ENCODE data around the gene ST3GAL6.

Gene ST3GAL6

DNA sequence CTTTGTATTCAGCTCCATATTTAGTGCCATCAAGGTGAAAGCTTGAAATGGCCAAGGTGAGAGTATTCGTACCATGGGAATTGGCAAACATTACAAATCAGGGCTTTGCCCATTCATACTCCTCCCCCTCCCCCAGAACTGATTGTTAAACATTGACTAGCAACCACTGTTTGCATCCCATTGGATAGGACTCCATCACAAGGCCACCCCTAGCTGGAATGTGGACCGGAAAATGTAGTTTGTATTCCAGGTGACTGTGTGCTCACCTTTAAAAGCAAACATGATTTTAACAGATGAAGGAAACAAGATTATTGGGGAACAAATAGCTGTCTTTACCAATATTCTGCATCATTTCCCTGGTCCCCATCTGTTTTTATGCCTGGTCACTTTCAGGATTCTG lies 14.1 kb downstream of the ST3GAL6 start:
- no peak for DNase-seq (ENCODE audit: low spot score)

DNA sequence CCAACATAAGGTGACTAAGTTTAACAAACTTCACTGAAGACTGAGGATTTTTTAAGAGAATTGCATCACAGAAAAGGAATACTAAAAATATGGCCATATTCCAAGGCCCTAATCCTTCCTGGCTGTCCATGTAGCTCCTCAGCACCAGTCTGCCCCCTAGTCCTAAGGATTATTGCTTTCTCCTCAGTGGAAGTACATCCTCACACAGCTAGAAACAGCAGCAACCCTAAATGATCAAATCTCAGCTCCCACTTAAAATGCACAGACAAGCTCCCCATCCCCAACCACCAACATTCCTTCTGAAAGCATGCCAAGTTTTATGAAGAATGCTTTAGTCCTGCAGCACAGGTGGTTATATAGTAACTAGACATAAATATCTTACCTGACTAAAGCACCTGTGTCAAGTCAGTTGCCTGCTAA lies 14.7 kb downstream of the ST3GAL6 start:
- DNase-seq (ENCODE audit: low spot score): peak; percentile 11

DNA sequence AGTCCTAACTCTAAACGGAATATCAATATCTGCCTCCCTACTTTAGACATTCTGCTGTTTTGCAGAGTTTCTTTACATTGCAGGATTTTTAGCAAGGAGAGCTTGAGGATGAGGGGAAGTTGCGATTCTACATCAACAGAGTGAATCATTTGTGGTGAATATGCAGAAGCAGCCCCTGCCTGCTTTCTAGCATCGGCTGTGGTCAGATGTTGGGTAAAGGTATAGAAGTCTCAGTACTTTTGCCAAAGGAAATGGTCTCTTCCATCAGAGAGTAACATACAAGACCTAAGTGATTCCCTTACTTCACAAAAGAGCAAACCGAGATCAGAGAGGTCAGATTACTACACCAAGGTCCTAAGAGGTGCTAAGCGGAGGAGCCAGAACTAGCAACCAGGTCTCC lies 15.2 kb downstream of the ST3GAL6 start:
- no peak for DNase-seq (ENCODE audit: low spot score)

DNA sequence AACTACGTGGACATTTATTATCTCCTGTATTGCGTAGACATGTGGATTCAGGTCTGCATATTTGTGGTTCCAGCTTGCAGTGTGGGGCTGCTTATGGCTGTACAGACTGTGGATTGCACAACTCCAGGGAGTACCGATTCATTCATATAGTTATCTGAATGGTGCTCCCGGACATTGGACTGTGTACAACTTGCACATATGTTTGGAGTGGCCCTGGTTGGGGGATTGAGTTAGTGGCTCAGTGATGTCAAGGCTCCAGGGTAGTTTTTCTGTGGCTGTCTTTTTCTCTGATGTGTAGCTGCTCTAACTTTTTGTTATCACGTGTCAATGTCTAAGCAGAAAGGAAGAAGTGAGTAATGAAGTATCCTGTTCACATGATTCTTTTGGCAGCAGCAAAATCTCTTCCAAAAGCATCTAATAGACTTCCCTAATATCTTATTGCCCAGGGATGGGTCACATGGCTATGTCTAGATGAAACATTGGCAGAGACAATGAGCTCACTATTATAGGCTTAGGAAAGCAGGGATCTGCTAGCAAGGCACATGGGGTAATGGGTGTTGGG lies 15.8 kb downstream of the ST3GAL6 start:
- peak; percentile 34 for DNase-seq (ENCODE audit: low spot score)

DNA sequence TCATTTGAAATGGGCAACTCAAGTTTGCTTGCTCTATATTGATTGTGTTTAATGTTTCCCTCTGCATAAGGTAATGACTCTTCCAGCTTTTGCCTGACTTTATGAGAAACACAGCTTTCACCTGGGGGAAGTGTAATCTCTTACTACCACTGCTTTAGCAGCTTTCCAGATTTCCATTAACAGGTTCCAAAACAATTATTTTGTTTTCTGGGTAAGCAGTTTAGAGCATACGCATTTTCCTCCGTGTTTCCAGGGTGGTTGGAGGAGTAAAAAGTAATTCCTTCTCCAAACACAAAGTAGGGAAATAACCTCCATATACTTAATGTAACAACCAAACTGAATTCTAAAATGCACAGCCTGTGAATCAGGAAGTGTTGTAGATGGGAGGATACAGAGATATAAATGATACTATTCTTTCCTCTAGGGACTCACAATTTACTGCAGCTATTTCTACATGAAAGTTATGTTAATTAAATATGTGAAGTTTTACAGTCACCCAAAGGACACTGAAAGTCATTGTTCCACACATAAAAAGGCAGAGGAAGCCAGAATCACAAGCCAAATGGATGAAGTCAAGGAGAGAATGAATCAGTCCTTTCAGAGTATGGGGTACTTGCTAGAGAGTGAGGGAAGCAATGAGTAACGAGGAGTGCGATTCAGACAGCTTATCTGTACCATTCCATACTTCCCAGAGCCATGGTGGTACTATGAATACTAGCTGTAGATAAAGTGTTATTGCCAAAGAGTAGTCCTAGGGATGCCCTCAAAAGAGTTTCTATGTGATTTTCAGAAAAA lies 16.6 kb downstream of the ST3GAL6 start:
- no peak for DNase-seq (ENCODE audit: low spot score)

DNA sequence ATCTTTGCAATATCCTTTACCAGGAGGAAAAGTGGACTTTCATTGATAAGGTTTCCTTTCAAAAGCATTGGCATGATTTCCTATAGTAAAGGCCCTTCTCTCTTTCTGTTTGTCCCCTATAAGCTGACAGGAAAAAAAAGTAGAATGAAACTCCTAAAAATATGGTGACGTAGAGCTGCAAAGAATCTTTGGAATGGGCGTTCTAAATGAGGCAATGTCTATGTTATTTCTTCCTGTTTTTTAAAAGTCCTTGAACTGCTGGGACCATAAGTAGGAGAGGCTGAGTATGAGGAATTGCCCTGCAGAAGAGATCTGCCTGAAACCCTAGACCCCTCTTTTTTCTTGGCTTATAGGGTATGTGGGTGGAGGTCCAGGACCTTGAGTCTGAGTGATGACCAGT lies 17.2 kb downstream of the ST3GAL6 start:
- DNase-seq (ENCODE audit: low spot score): peak; percentile 16

DNA sequence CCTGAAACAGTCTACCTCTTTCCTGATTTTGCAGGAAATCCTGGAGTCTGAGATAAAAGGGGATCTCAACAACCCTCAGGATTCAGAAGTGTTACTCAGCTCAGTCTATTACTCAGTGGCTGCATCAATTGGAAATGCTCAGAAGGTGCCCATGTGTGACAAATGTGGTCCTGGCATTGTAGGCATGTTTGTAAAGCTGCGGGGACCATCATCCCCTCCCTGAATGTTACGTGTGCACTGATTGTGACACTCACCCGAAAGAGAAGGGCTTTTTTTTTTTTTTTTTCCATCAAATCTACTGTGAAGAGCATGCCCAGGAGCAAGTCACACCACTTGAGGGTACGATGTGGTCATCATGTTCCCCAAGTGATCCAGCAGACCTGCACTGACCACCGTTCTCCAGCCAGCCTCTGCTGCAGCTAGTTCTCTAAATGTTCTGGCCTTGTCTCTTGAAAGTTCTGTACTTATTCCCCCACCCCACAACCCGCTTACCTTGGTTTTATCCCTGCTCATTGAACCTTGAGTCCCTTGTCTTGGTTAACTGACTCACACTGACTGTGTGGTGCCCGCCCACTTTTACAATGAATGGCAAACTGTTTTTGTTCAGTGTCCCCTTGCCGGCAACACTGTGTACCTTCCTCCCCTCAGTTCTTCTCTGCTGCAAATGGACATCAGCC lies 19.8 kb downstream of the ST3GAL6 start:
- no peak for DNase-seq (ENCODE audit: low spot score)

DNA sequence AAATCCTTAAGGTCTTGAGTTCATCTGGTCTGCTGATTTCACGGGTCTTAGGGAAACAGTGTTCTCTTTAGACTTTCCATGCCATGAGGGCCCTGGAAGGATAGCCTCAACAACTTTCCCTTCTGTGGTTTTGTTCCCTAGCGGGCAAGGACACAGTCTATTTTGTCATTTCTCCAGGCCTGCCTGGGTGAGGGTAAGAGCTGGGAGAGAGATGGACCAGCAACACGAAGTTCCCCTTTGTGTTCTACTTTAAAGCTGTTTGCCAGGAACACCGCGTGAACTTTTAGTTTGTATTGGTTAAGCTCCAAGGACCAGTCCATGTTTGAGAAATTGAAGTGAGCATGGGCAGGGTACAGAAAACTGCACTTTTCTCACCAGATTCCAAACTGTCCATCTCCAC lies 20.9 kb downstream of the ST3GAL6 start:
- no peak for DNase-seq (ENCODE audit: low spot score)

DNA sequence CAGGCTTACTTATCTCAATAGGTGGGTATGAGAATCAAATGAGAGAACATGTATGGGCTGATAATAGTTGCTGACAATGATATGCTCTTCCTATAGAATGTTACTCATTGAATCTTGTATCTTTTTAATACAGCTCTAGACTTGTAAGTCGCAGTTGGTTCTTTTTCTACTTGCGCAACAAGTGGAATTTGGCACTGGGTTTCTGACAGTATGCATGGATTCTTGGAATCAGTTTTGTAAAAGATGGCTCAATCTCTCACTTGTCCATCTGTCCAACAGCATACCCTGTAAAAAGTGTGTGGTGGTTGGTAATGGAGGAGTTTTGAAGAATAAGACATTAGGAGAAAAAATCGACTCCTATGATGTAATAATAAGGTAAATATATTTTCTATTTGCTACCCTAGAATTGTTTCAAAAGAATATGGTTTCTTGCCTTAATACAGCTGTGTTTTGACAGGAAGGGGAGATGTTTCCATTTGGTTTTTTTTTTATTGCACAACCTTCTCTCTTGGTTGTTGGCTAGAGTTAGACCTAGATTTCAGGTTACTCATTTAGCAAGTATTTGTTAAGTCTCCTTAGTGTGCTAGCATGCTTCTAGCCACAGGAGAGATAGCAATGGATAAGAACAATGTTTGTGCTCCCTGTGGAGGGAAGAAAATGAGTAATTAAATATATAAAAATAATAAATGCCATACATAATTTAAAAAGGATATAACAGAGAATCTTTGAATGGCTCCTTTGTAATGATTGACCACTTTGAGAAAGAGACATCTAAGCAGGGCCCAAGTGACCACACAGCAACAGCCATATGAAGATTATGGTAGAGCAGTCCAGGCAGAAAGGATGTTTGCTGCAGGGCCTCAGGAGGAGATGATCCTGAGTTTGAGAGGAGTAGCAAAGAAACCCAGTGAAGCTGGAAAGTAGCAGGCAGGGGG lies 21.8 kb downstream of the ST3GAL6 start:
- DNase-seq (ENCODE audit: low spot score): peak; percentile 52

DNA sequence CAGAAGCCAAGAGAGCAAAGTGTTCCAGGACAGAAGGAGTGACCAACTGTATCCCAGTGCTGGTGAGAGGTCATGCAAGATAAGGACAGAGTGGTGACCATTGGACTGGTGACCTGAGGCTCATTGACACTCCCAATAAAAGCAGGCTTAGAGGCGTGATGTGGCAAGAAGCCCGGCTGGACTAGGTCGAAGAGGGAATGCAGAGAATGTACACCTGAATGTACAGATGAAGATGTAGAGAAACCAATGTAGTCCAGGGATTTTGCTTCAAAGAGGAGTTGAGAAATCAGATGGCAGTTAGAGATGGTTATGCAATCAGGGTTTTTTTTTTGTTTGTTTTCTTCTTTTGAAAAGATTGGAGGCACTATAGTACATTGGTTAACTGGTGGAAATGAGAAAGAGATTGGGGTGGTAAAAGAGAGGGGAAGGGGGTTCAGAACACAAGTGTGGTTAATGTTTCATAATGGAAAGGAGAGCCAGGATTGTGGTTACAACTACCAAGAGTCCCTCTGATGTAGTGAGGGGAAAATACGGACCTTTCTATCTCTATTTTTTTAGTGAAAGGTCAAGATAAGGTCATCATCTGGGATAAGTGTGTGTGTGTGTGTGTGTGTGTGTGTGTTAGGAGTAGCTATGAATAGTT lies 23.3 kb downstream of the ST3GAL6 start:
- DNase-seq (ENCODE audit: low spot score): no peak

DNA sequence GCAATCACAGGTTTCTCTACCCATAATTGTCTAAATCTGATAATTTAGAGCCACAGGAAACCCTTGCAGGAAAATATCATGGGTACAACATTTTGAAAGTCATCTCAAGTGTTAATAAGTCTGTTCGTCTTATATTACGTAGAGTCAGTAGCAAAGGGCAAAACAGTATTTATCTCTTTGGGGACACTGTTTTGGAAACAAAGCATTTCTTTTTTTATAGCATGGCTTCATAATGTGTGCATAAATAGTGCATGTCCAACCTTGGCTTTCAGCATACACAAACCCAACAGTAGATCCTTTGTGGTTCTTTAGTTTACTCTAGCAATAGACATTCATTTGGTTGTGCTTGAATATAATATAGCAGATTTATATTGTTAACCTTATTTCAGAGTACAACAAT lies 24.0 kb downstream of the ST3GAL6 start:
- DNase-seq (ENCODE audit: low spot score): no peak

DNA sequence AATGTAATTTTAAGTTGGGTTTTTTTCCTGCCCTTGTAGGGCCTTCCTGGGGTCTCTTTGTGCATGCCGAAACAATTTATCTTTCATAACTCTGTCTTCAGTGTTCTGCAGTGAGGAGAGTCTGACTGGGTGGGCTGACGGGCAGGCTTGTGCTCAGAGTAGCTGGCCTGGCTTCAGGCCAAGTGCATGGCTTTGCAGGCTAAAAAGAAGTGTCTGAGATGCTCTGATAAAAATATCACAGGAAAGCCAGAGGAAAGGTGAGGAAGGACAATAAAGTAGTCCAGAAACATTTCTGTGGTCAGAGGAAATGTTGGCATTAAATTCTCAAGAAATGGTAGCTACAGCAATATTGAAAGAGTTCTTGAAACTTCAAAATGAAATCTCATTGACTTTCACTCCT lies 25.5 kb downstream of the ST3GAL6 start:
- no peak for DNase-seq (ENCODE audit: low spot score)

DNA sequence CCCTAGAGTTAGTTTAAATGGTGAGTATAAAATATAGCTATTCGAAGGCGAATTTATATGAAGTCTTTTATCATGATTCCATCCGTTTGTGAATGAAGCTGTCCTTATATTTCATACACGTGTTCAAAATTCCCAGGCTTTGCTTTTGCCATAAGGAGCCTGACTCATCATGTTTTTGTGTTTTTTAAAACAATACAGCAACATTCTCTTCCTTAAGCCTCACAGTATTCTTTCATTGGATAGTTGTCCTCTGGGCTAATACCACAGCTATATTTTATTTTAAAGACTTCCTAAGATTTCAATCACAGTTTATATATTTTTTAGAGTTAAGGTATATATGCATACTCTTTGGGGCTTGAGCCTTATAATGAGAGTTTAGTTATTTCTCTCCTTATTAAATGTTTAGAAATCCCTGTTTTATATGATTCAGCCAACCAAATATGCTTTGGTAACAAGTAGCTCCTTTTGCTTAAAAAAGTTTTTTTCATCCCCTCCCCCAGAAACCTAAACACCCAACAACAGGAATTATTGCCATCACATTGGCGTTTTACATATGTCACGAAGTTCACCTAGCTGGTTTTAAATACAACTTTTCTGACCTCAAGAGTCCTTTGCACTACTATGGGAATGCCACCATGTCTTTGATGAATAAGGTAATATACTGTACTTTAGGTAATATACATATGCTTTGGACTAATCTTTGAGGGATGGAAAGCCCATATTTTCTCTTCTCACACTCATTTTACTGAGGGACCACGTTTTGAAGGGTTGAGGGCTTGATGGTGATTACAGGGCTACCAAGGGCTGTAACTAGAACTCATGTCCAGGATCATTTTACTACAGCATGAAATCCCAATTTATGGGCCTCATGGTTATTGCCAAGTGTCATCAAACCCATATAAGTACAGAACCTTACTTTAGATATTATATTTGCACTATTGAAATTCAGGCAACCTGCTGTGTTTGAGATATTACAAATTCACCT lies 28.5 kb downstream of the ST3GAL6 start:
- no peak for DNase-seq (ENCODE audit: low spot score)

DNA sequence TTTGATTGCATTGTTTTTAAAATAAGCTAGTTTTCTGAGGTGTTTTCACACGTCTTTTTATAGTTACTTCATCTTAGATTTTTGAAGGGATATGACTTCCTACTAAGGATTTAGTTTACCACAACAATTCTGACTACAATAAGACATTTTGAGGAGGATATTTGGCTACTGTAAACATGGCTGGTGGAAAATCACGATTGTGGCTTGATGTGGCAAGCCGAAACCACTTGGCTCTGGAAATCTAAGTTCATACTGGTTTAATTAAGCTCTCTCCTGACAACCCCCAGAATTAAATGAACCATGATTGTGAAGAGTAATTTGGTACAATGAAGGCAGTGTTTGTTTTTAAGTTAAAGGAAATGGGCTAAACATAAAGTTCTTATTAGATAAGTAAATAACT lies 30.8 kb downstream of the ST3GAL6 start:
- DNase-seq (ENCODE audit: low spot score): no peak

DNA sequence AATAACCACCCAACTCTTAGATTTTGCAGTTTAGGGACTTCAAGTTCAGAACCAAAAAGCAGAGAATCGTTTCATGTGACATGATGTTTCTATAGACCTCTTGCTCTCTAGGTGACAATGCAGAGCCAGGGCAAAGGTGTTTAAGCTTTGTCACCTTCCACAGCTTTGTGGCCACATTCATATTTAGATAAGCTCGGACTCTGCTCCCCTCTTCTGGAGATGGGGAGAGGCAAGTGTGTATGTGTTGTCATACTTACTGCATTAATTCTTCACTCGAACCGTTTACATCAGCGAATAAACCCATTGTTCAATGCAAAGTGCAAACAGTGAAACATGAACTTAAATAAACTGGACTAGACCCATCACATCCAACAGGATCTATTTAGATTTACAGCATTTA lies 33.2 kb downstream of the ST3GAL6 start:
- DNase-seq (ENCODE audit: low spot score): no peak

DNA sequence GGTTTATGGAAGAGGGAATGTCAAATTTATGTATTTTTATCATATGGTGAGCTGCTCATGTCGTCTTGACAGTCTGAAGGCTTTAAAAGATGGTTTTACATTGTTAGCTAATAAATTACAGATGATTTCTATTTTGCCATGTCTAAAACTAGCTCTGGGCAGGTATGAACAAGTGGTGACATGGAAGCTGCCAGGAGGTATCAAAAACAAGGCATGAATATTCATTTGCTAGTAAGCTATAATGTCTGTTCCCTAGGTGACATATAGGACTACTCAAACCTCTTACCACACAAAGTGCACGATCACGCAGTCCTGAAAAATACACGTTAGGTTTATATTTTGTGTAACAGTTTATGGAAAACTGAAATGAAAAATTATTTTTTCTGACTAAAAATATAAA lies 34.8 kb downstream of the ST3GAL6 start:
- DNase-seq (ENCODE audit: low spot score): no peak

DNA sequence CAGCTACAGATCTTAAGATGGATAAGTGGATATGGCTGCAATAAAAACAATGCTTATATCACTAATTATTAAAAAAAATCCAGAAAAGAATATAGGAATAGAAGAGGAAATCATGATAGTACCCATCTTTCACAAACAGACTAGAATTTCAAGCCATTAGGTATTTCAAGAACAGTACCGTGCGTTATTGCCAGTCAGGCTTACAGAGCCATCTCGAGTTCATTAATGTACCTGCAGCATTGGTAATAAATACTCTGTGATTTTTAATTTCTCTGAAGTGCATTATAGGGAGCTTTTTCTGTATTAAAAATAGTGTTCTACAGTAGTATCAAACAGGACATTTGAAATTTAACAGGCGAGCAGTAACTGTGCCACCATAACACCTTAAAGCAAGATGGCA lies 35.7 kb downstream of the ST3GAL6 start:
- no peak for DNase-seq (ENCODE audit: low spot score)

DNA sequence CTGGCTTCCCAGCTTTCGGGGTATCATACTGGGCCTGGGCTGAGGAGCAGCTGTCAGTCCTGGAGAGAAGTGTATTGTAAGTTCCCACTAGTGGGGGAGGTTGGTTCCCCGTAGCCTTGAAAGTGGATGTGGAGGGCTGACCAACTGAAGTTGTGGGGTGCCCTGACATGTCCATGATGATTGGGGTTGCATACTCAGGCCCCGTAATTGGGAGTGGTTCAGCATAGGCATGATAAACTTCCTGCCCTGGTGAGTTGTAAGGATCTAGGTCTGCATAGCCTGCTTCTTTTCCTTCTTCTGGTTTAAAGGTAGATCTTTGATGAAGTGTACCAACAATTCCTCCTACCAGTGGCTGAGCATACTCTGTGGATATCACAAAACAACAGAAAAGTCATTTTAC lies 36.3 kb downstream of the ST3GAL6 start:
- no peak for DNase-seq (ENCODE audit: low spot score)

DNA sequence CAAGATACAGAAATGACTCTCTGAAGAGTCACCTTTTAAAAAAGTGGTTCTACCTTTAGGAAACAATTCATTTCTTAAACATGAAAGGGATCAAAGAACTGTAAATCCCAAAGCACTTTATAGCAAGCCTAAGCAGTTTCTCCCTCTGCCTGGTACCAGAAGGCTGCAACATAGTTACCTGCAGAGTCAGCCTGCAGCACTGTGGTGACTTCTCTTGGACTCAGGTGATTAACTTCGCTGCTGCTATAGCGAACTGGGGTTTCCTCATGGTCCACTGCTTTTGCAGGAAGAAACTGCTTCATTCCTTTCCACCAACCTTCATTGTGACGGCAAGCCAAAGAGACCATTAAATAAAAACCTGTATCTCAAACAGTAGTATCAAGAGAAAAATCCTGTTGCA lies 37.3 kb downstream of the ST3GAL6 start:
- no peak for DNase-seq (ENCODE audit: low spot score)

DNA sequence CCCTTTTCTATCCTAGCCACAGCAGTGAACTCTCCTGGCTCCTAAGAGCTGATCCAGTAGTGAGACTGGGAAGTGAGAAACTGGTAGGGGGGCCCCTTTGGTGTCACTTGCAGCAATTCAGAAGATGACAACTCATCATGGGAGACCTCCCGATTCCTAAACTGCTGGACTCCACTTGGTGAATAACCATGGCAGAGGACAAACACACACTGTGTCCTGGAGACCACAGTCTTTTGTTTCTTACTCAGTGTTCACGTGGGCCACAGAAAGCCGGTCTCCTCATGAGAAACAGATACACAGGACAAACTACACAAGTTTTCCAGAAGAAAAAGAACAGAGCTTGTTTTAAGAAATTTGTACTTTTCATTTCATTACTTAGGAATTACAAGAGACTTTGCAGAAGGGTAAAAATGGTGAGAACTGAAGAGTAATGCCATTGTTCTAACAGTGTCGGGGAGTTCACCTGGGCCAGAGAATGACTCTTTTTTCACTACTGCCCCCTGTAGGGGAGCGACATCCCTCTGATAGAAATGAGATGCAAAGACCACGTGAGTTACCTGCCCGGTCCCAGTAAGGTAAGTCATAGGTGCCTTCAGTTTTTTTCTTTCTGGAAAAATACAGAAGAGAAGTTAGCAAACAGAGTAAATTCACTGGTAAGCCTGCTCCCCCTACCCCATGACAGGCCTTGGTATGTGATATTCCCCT lies 38.1 kb downstream of the ST3GAL6 start:
- DNase-seq (ENCODE audit: low spot score): no peak
